ENCODE results near the gene LIPE.
A peak's percentile ranks its signal among the peaks of the same experiment; 100 is the strongest.

The LIPE gene

GRCh38 chr19:42375415-42376176 lies 51.6 kb downstream of the LIPE start:
- no peak for DNase-seq

GRCh38 chr19:42374826-42375376 lies 52.3 kb downstream of the LIPE start:
- DNase-seq, result no peak

- peak in 1 of 3 donors; percentile 23 for DNase-seq
Observed at GRCh38 chr19:42370626-42371175, 56.5 kb downstream of the LIPE start.

GRCh38 chr19:42370068-42370520 lies 57.1 kb downstream of the LIPE start:
- DNase-seq, result no peak

- DNase-seq, result no peak
Observed at GRCh38 chr19:42369433-42370067, 57.6 kb downstream of the LIPE start.

- no peak for DNase-seq
Observed at GRCh38 chr19:42368765-42369164, 58.4 kb downstream of the LIPE start.

- DNase-seq, result no peak
Observed at GRCh38 chr19:42368360-42368759, 58.8 kb downstream of the LIPE start.

- no peak for DNase-seq
Observed at GRCh38 chr19:42367929-42368328, 59.3 kb downstream of the LIPE start.

GRCh38 chr19:42366673-42367072 lies 60.5 kb downstream of the LIPE start:
- DNase-seq, result no peak

GRCh38 chr19:42363614-42364346 lies 63.4 kb downstream of the LIPE start:
- peak; percentile 35 to 46 (median 45) for DNase-seq

GRCh38 chr19:42362891-42363440 lies 64.2 kb downstream of the LIPE start:
- no peak for DNase-seq

- DNase-seq, result no peak
Observed at GRCh38 chr19:42362342-42362741, 64.8 kb downstream of the LIPE start.

GRCh38 chr19:42361545-42361910 lies 65.7 kb downstream of the LIPE start:
- no peak for DNase-seq

GRCh38 chr19:42360787-42361544 lies 66.2 kb downstream of the LIPE start:
- no peak for DNase-seq

GRCh38 chr19:42357290-42357689 lies 69.9 kb downstream of the LIPE start:
- DNase-seq, result no peak

GRCh38 chr19:42356686-42357085 lies 70.5 kb downstream of the LIPE start:
- DNase-seq, result no peak

GRCh38 chr19:42355896-42356295 lies 71.3 kb downstream of the LIPE start:
- no peak for DNase-seq

- DNase-seq, result no peak
Observed at GRCh38 chr19:42353341-42354015, 73.7 kb downstream of the LIPE start.

- no peak for DNase-seq
Observed at GRCh38 chr19:42352301-42353259, 74.6 kb downstream of the LIPE start.

Data from suppressor macrophage treated with lipopolysaccharide for 1 hour (primary cell).